Activated CD4-positive, CD25-positive, alpha-beta regulatory T cell treated with anti-CD3 and anti-CD28 coated beads, Interleukin-2, amount 50 U/mL, for 24 hours (primary cell): ENCODE results near the gene ILDR1.
"Not testable (repeated sequence)": the region's sequence is repeated elsewhere in the genome, so short reads cannot be mapped to it uniquely, and the experiment has no call there.

Source experiments
- ATAC-seq, 2 donors: fragments of 150-1000 bp; cut with Tn5 transposase; one replicate each; pipeline ENCODE4 v1.10.0; 2021; ENCODE audit warnings: mild to moderate bottlenecking in 1 of 2, moderate library complexity in 1 of 2

Gene ILDR1

DNA sequence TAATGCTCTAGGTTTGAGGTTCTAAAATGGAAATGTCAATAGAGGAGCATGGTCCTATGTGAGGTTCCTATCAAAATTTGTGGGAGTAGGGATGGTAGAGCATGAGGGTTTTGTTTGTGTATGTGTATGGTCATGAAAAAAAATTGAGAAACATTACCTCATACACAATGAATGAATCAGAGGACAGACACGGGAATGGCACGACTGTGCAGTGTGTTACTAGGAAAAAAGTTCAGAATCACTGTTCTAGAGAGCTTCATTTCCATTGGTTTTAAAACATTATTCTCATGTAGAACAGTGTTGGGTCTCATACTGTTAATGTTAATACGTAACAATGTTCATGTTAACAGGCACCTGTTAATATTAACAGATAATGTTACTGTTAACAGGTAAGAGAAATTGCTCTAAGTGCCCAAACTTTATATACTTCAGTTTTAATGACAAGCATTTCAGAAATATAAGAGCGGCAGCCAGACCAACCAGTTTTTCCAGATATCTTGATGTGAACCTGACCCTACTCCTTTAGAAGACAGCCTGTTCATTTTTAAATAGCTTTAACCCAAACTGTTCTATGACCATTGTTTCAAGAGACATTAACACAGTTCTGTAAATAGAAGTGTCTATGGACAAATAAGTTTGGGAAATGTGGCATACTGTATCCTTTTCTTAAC, 79.8 kb downstream of the ILDR1 start:
- no peak for ATAC-seq

DNA sequence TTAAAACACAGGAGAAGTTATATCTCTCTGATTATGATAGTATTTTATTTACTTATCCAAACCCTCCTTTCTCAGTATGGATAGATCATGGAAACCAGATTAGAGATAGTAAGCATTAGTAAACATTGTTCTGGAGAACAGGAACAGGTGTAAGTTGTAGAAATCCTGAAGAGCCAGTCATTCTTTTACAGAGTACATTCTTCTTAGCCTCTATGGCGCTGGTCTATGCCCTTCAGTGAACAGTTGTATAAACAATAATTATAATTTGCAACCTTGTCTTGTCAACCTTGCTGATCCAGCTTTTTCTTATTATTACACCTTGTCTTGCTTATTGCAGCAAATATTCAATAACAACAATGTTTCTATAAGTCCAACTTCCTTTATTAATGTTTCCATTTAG, 80.5 kb downstream of the ILDR1 start:
- ATAC-seq: no peak

DNA sequence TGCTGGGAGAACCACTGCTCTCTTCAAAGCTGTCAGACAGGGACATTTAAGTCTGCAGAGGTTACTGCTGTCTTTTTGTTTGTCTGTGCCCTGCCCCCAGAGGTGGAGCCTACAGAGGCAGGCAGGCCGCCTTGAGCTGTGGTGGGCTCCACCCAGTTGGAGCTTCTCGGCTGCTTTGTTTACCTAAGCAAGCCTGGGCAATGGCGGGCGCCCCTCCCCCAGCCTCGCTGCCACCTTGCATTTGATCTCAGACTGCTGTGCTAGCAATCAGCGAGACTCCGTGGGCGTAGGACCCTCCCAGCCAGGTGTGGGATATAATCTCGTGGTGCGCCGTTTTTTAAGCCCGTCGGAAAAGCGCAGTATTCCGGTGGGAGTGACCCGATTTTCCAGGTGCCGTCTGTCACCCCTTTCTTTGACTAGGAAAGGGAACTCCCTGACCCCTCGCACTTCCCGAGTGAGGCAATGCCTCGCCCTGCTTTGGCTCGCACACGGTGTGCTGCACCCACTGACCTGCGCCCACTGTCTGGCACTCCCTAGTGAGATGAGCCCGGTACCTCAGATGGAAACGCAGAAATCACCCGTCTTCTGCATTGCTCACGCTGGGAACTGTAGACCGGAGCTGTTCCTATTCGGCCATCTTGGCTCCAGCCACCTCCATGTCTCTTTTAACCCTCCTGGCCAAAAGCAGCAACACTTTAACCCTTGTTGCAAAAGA, 83.7 kb downstream of the ILDR1 start:
- not testable (repeated sequence) for ATAC-seq
